HUES64 (cell line): ENCODE data around the gene C5orf22.

ENCODE experiments used
- H3K27ac ChIP-seq: 2 replicates; pipeline ENCODE4 v1.7.0; 2013; ENCODE audit warnings: low read depth, low read length, inconsistent platforms
- H3K27me3 ChIP-seq: 2 replicates; pipeline ENCODE4 v1.6.1; 2013; ENCODE audit warnings: mild to moderate bottlenecking, low read length; ENCODE audit not compliant: insufficient read depth
- H3K36me3 ChIP-seq: 2 replicates; pipeline ENCODE4 v1.6.1; 2013; ENCODE audit warnings: mild to moderate bottlenecking, low read length; ENCODE audit not compliant: insufficient read depth
- H3K4me1 ChIP-seq: 2 replicates; pipeline ENCODE4 v1.6.1; 2013; ENCODE audit warnings: mild to moderate bottlenecking, low read length, moderate library complexity; ENCODE audit not compliant: insufficient read depth
- H3K4me3 ChIP-seq: 2 replicates; pipeline ENCODE4 v1.5.1; 2013; ENCODE audit warnings: mild to moderate bottlenecking, low read length, moderate library complexity
- H3K9ac ChIP-seq: 2 replicates; pipeline ENCODE4 v1.6.1; 2013; ENCODE audit warnings: mild to moderate bottlenecking, low read depth, low read length
- H3K9me3 ChIP-seq: 2 replicates; pipeline ENCODE4 v1.6.1; 2013; ENCODE audit warnings: low read depth, low read length; ENCODE audit not compliant: insufficient read depth
- WGBS: fragments of 150-250, 120-280 bp; methylation state at CpG from one replicate; pipeline ENCODE4 v1.1.7; 2013; ENCODE audit warnings: missing lambda C conversion rate; 5-methylcytosine and 5-hydroxymethylcytosine counted together

C5orf22 gene

DNA sequence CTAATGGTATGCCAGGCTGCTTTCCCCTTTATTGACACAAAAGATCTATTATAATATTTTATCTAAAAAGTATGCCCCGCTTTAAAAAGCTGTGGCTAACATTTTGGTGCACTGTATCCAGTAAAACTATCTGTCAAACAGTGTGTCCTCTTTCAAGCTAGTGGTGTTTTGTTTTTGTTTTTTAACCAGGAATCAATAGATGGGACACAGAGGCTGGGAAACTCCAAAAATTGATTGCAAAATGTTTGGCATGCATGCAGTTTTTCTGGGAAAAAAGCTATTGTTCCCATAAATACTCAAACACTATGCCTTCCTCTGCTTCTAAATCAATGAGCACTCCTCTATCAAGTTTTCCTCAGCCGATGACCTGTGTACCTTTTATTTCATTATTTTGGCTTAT is 72.5 kb downstream of the C5orf22 start:
- H3K27ac ChIP-seq = no peak overlapping the region
- H3K4me1 ChIP-seq = no peaks in the 10 kb centered on the region
- H3K27me3 ChIP-seq = no peaks in the 10 kb centered on the region
- H3K9me3 ChIP-seq = no peaks in the 10 kb centered on the region
- H3K9ac ChIP-seq = no peak overlapping the region
- H3K36me3 ChIP-seq = no peaks in the 10 kb centered on the region
- WGBS = 96% methylated on average over 2 of the region's 2 CpGs
- no peak overlapping the region for H3K4me3 ChIP-seq
